ENCODE measurements around the gene HMGCS1. TPM values are rescaled to one million over a fixed set of nuclear protein-coding genes. Genes with fewer than 3 reads are reported as not detected.

The HMGCS1 gene
- total RNA-seq, 2 donors from 2014 or later: 142 to 176 TPM

- Histone ChIP-seq H3K27ac (ENCODE audit: low read depth, low read length) (peak overlapping the region; percentile 3), H3K36me3 (ENCODE audit: control insufficient read depth, insufficient read depth, low read length) (peaks cover 51% of the 10 kb centered on the region), H3K9me3 (ENCODE audit: control insufficient read depth, low read length) (no peaks in the 10 kb centered on the region), H3K4me3 (ENCODE audit: low read length) (no peak overlapping the region), H3K4me1 (ENCODE audit: control insufficient read depth, insufficient read depth, low read length) (no peaks in the 10 kb centered on the region), H3K27me3 (ENCODE audit: control insufficient read depth, insufficient read depth, low read length, poor library complexity, severe bottlenecking) (no peaks in the 10 kb centered on the region), H3K9ac (ENCODE audit: extremely low read depth, low read length, poor library complexity, severe bottlenecking) (no peak overlapping the region)
- Mint-ChIP-seq H3K4me3 (no peak overlapping the region), H3K36me3 (ENCODE audit: low read depth) (peaks cover 36% of the 10 kb centered on the region), H3K27me3 (ENCODE audit: insufficient read depth) (no peaks in the 10 kb centered on the region), H3K9me3 (no peaks in the 10 kb centered on the region), H3K4me1 (no peaks in the 10 kb centered on the region), H3K27ac (no peak overlapping the region)
- DNase-seq: no peak
- no peak for TF ChIP-seq CTCF (conservative IDR thresholded peaks at IDR 0.05)
Observed at GRCh38 chr5:43286623-43287022, 26.6 kb downstream of the HMGCS1 start.

- no peaks in the 10 kb centered on the region for H3K4me1 ChIP-seq (ENCODE audit: control insufficient read depth, insufficient read depth, low read length)
- H3K27ac ChIP-seq (ENCODE audit: low read depth, low read length): no peak overlapping the region
- peaks cover 6% of the 10 kb centered on the region for H3K36me3 ChIP-seq (ENCODE audit: control insufficient read depth, insufficient read depth, low read length)
- Mint-ChIP-seq H3K36me3 (ENCODE audit: low read depth) (peaks cover 6% of the 10 kb centered on the region), H3K27ac (no peak overlapping the region), H3K4me3 (no peak overlapping the region), H3K27me3 (ENCODE audit: insufficient read depth) (peaks cover 5% of the 10 kb centered on the region), H3K4me1 (no peaks in the 10 kb centered on the region), H3K9me3 (no peaks in the 10 kb centered on the region)
- H3K9ac ChIP-seq (ENCODE audit: extremely low read depth, low read length, poor library complexity, severe bottlenecking): no peak overlapping the region
- no peak for DNase-seq
- 90 to 95% methylated on average over 5 to 7 of the region's 7 CpGs for WGBS, 2 experiments (ENCODE audit: insufficient coverage in 1 of 2, insufficient read length in 1 of 2)
- H3K27me3 ChIP-seq (ENCODE audit: control insufficient read depth, insufficient read depth, low read length, poor library complexity, severe bottlenecking): no peaks in the 10 kb centered on the region
- H3K4me3 ChIP-seq (ENCODE audit: low read length): no peak overlapping the region
- no peaks in the 10 kb centered on the region for H3K9me3 ChIP-seq (ENCODE audit: control insufficient read depth, low read length)
- no peak for TF ChIP-seq CTCF (conservative IDR thresholded peaks at IDR 0.05)
Observed at GRCh38 chr5:43281840-43282658, 31.2 kb downstream of the HMGCS1 start.

- Histone ChIP-seq H3K4me3 (ENCODE audit: low read length) (no peak overlapping the region), H3K36me3 (ENCODE audit: control insufficient read depth, insufficient read depth, low read length) (no peaks in the 10 kb centered on the region), H3K9me3 (ENCODE audit: control insufficient read depth, low read length) (no peaks in the 10 kb centered on the region), H3K27me3 (ENCODE audit: control insufficient read depth, insufficient read depth, low read length, poor library complexity, severe bottlenecking) (no peaks in the 10 kb centered on the region), H3K27ac (ENCODE audit: low read depth, low read length) (no peak overlapping the region), H3K9ac (ENCODE audit: extremely low read depth, low read length, poor library complexity, severe bottlenecking) (no peak overlapping the region), H3K4me1 (ENCODE audit: control insufficient read depth, insufficient read depth, low read length) (no peaks in the 10 kb centered on the region)
- H3K4me1 Mint-ChIP-seq: peaks cover under 1% of the 10 kb centered on the region
- 92 to 97% methylated on average over 7 to 12 of the region's 12 CpGs for WGBS, 2 experiments (ENCODE audit: insufficient coverage in 1 of 2, insufficient read length in 1 of 2)
- H3K27ac Mint-ChIP-seq: no peak overlapping the region
- no peak for TF ChIP-seq CTCF (conservative IDR thresholded peaks at IDR 0.05)
- no peak for DNase-seq
- H3K36me3 Mint-ChIP-seq (ENCODE audit: low read depth): no peaks in the 10 kb centered on the region
- H3K4me3 Mint-ChIP-seq: no peak overlapping the region
- H3K9me3 Mint-ChIP-seq: no peaks in the 10 kb centered on the region
- H3K27me3 Mint-ChIP-seq (ENCODE audit: insufficient read depth): peaks cover 11% of the 10 kb centered on the region
Observed at GRCh38 chr5:43279548-43280274, 33.5 kb downstream of the HMGCS1 start.
